HG02588 (cell line): ENCODE data around the gene WRNIP1.

Source experiments
- ATAC-seq: cut with Tn5 transposase; IDR thresholded peaks from one replicate; pipeline ENCODE4 v1.9.1; 2021; ENCODE audit warnings: mild to moderate bottlenecking, moderate library complexity; ENCODE audit not compliant: unreplicated experiment

WRNIP1 gene

GRCh38 chr6:2802521-2803060 is 37.4 kb downstream of the WRNIP1 start:
- no peak for ATAC-seq

GRCh38 chr6:2803731-2804429 is 38.7 kb downstream of the WRNIP1 start:
- no peak for ATAC-seq

GRCh38 chr6:2804516-2804915 is 39.3 kb downstream of the WRNIP1 start:
- no peak for ATAC-seq

DNA sequence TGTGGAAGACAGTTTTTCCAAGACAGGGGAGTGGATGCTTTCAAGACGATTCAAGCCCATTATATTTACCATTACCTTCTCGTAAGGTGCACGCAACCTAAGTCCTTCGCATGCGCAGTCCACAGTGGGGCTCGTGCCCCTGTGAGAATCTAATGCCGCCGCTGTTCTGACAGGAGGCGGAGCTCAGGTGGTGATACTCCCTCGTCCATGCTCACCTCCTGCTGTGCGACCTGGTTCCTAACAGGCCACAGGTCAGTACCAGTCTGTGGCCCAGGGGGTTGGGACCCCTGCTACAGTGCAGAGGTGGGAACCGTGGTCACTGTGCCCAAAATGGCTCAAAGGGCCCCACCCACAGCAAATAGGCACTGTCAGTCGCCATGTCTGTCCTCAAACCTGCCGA is 39.8 kb downstream of the WRNIP1 start:
- no peak for ATAC-seq

DNA sequence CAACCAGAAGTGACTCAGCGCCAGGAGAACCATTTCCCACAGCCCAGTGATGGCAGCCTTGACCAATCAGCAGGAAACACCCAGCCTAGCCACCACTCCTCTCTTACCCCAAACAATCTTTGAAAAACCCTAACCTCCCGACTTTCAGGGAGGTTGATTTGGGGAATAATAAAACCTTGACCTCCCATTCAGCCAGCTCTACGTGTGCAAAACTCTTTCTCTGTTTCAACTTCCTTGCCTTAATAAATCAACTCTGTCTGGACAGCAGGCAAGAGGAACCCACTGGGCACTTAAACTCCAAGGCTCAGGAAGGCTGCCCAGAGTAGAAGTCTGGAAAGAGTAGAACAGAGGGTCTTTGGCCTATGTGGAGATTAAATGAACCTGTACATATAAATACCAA is 41.5 kb downstream of the WRNIP1 start:
- ATAC-seq: no peak

DNA sequence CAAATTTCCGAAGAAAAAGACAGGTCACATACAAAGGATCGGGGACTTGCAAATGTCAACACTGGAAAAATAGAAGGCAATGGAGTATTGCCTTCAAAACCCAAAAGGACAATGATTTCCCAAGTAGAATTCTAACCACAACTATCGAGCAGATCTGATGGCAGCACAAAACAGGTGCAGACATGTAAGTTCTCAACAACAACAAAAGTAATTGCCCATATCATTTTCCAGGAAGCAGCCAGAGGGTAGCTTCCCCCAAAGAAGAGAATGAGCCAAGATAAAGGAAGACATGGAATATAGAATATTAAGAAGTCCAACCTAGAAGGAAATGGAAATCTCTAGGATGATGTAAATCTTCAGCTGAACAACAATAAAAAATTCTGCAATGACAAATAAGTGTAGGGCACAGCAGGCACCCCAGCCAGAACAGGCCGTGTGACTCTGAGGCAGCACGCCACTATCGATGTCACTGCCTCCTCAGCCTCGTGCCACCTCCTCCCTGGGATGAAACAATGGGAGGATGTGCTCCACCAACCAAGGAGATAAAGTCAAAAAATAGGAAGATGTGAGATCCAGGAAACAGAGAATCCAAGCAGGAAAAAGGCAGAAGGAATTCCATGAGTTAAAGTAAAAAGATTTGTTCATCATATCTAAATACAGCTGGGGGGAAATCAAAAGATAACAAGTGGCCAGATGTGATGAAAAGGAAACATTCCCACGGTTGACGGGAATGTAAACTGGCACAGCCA is 42.3 kb downstream of the WRNIP1 start:
- ATAC-seq: no peak

- ATAC-seq: no peak
Measured at GRCh38 chr6:2809015-2809414, 43.8 kb downstream of the WRNIP1 start.

DNA sequence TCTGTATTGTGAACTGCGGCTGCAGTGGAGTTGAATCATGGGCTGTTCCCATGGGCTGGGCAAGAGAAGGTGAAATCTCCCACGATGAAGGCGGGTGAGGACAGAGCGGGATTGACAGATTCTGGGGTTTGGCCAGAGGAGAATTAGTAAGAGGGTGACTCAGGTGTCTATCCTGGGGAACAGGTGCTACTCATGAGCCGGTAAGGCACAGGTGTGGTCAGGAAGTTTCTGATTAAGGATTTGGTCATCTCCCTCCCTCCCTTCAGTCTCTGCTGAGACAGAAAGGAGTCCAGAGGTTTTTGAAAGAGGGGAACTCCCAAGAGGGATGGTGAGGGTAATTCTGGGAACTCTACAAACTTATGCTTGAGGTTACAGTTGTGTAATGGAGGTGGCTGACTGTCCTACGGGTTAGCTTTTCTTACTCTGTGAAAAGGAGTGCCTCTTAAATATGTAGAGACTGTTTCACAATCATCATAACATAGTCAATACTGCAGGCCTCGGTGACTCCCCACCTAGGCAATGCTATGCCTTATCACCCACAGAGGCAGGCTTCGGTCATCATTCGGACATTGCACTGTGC is 45.0 kb downstream of the WRNIP1 start:
- ATAC-seq: no peak

DNA sequence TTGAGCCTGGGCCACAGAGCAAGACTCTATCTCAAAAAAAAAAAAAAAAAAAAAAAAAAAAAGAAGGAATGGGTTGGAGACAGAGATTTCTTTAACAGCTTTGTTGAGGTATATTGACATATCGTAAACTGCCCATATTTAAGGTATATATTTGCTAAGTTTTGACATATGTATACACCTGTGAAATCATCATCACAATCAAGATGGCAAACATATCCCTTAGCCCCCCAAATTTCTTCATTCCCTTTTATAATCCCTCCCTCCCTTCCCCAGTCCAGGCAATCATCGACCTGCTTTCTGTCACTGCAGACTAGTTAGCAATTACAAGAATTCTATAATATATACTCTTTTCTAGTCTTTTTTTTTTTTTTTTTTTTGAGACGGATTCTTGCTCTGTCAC is 47.5 kb downstream of the WRNIP1 start:
- ATAC-seq: no peak

DNA sequence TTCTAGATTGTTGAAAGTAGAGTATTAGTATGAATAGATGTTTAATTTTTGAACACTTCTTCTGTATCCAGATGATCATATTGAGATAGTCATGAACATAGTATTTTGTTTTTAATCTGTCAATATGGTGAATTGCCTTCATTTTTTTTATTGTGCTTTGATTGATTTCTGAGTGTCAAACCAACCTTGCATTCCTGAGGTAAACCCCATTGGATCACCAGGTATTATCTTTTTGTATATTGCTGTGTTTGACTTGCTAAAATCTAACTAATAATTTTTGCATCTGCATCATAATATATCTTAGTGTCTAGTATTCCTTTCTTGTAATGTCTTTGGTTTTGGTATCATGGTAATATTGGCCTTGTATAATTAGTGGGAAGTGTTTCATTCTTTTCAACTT is 51.0 kb downstream of the WRNIP1 start:
- no peak for ATAC-seq

GRCh38 chr6:2817903-2818443 is 52.8 kb downstream of the WRNIP1 start:
- no peak for ATAC-seq

GRCh38 chr6:2818593-2818992 is 53.4 kb downstream of the WRNIP1 start:
- ATAC-seq: no peak

GRCh38 chr6:2819115-2819514 is 53.9 kb downstream of the WRNIP1 start:
- ATAC-seq: no peak

- no peak for ATAC-seq
Measured at GRCh38 chr6:2819978-2820377, 54.8 kb downstream of the WRNIP1 start.

DNA sequence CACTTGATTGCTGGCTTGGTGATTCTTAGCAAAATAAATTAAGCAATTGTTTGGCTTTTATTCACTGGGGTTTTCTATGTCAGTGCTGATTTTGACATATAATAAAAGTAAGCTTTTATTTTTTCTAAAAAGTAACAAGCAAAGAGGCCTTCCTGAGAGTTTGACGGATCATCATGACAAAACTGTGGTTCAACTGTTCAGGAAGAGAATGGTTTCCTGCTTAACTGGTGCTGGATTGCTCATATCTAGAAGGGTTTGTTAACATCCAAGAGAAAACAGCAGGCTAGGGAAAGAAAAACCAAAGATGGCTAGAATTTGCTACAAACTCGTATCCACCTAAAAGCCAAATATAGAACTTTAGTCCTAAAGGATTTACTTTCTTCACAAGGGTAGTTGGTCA is 55.2 kb downstream of the WRNIP1 start:
- no peak for ATAC-seq

- no peak for ATAC-seq
Measured at GRCh38 chr6:2821554-2821953, 56.4 kb downstream of the WRNIP1 start.

DNA sequence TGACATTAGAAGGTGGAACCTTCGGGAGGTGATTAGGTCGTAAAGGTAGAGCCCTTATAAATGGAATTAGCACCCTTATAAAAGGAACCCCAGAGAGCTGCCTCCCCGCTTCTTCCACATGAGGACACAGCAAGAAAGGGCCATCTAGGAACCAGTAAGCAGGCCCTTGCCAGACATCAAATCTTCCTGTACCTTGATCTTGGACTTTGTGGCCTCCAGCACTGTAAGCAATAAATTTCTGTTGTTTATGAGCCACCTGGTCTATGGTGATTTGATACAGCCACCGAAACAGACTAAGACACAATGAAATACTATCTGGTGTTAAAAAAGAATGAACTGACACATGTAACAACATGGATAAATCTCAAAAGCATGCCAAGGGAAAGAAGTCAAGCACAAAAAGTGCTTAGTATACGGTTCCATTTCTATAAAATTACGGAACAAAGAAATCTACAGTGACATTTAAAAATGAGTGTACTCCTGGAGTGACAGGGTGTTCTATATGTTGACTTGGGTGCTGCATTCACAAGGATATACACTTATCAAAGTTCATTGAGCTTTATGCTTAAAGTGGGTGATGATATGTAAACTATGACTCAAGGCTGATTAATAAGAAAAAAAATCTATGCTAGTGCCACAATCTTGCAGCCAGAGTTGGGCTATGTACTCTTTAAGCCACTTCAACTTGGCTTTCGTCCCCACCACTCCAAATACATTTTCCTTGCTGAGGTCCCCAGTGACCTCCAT is 58.1 kb downstream of the WRNIP1 start:
- ATAC-seq: no peak

DNA sequence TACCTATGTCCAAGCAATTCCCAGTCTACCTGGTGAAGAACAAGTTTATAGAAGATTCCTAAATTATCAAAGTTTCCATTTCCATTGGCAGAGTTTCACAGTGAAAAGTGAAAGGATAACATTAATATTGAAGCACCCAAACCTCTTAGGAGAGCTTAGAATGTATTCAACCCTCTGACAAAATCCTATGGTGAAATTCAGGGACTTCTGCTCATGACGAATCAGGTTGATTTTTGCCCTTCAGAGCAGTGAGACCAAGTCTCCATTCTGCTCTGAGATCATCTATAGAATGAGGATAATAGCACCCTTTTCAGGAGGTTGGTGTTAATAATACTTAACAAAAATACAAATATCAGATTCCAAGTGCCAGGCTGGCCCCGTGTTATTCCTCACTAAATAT is 60.9 kb downstream of the WRNIP1 start:
- ATAC-seq: no peak

GRCh38 chr6:2827142-2827541 is 61.9 kb downstream of the WRNIP1 start:
- no peak for ATAC-seq

- ATAC-seq: no peak
Measured at GRCh38 chr6:2828629-2829028, 63.4 kb downstream of the WRNIP1 start.

- no peak for ATAC-seq
Measured at GRCh38 chr6:2829253-2829652, 64.1 kb downstream of the WRNIP1 start.
